ENCODE measurements around the gene NUDT15. TPM values are rescaled to one million over a fixed set of nuclear protein-coding genes. Genes with fewer than 3 reads are reported as not detected.

The NUDT15 gene
- 10 to 100 TPM in 1 of 4 donors, 1 to 10 TPM in 3; 1.8 to 22.9 (median 7.3) TPM for total RNA-seq

GRCh38 chr13:48037346-48038173 lies at the start of gene NUDT15:
NUDT15 (plus strand) TSS chr13:48037726; CDS start chr13:48037747, 21 bp downstream.
- Histone ChIP-seq H3K4me3 (peak within 1 kb of the TSS; percentile 59 to 78), H3K9me3 (no peaks in the 10 kb centered on the region), H3K36me3 (no peaks in the 10 kb centered on the region), H3K27ac (peak within 1 kb of the TSS; percentile 91 to 98), H3K4me1 (no peaks in the 10 kb centered on the region), H3K27me3 (no peaks in the 10 kb centered on the region)
- DNase-seq, result peak; percentile 89 to 91
- TF ChIP-seq CTCF (IDR thresholded peaks at IDR 0.05) (peak; percentile 91 to 96 (median 92)), POLR2A (IDR thresholded peaks at IDR 0.05) (peak; percentile 52 to 88)
- intact Hi-C loops (cut with DNase I; ENCODE audit: low total_unique reads), result no loop called here

- Histone ChIP-seq H3K27me3 (no peaks in the 10 kb centered on the region), H3K4me1 (no peaks in the 10 kb centered on the region), H3K27ac (no peak overlapping the region), H3K9me3 (no peaks in the 10 kb centered on the region), H3K4me3 (no peak overlapping the region), H3K36me3 (no peaks in the 10 kb centered on the region)
- intact Hi-C loops (cut with DNase I; ENCODE audit: low total_unique reads), result no loop called here
- TF ChIP-seq POLR2A (IDR thresholded peaks at IDR 0.05), result no peak
- TF ChIP-seq CTCF (IDR thresholded peaks at IDR 0.05), result no peak
- DNase-seq, result no peak
Measured at GRCh38 chr13:47990427-47990826, 47.1 kb upstream of the NUDT15 start.

- Histone ChIP-seq H3K27me3 (no peaks in the 10 kb centered on the region), H3K4me1 (no peaks in the 10 kb centered on the region), H3K36me3 (no peaks in the 10 kb centered on the region), H3K9me3 (no peaks in the 10 kb centered on the region), H3K4me3 (no peak overlapping the region), H3K27ac (no peak overlapping the region)
- TF ChIP-seq POLR2A (IDR thresholded peaks at IDR 0.05) (no peak), CTCF (IDR thresholded peaks at IDR 0.05) (no peak)
- intact Hi-C loops (cut with DNase I; ENCODE audit: low total_unique reads), result no loop called here
- DNase-seq, result no peak
Measured at GRCh38 chr13:47990920-47991466, 46.5 kb upstream of the NUDT15 start.

- H3K36me3 ChIP-seq, result no peaks in the 10 kb centered on the region
- H3K9me3 ChIP-seq, result no peaks in the 10 kb centered on the region
- intact Hi-C loops (cut with DNase I; ENCODE audit: low total_unique reads), result no loop called here
- TF ChIP-seq CTCF (IDR thresholded peaks at IDR 0.05), result no peak
- TF ChIP-seq POLR2A (IDR thresholded peaks at IDR 0.05), result no peak
- no peaks in the 10 kb centered on the region for H3K4me1 ChIP-seq
- H3K27me3 ChIP-seq, result no peaks in the 10 kb centered on the region
- no peak overlapping the region for H3K4me3 ChIP-seq
- DNase-seq, result no peak
- no peak overlapping the region for H3K27ac ChIP-seq
Measured at GRCh38 chr13:47991859-47992258, 45.7 kb upstream of the NUDT15 start.

- TF ChIP-seq POLR2A (IDR thresholded peaks at IDR 0.05), result no peak
- TF ChIP-seq CTCF (IDR thresholded peaks at IDR 0.05), result no peak
- Histone ChIP-seq H3K27me3 (no peaks in the 10 kb centered on the region), H3K9me3 (no peaks in the 10 kb centered on the region), H3K36me3 (no peaks in the 10 kb centered on the region), H3K4me3 (no peak overlapping the region), H3K4me1 (peaks cover 0 to 3% of the 10 kb centered on the region in 2 donors), H3K27ac (no peak overlapping the region)
- no peak for DNase-seq
- intact Hi-C loops (cut with DNase I; ENCODE audit: low total_unique reads), result no loop called here
Measured at GRCh38 chr13:47997384-47997783, 40.1 kb upstream of the NUDT15 start.

All from uterus (tissue), 4 donors.